Measurements from ENCODE around the gene ZNF281. TPM values are rescaled to one million over a fixed set of nuclear protein-coding genes. Genes with fewer than 3 reads are reported as not detected.
A peak's percentile ranks its signal among the peaks of the same experiment; 100 is the strongest.

Gene ZNF281
- total RNA-seq, 1 experiment from 2014 or later = 22.3 TPM

- H3K4me3 Mint-ChIP-seq (ENCODE audit: unreplicated experiment) = no peak overlapping the region
- peaks cover 75% of the 10 kb centered on the region for H3K4me1 Mint-ChIP-seq (ENCODE audit: insufficient read depth, unreplicated experiment)
- no peaks in the 10 kb centered on the region for H3K9me3 Mint-ChIP-seq (ENCODE audit: unreplicated experiment)
- intact Hi-C loops (cut with micrococcal nuclease) = loop anchor here (5.0 kb wide), 1 partner anchor 36 kb away; the partner anchor contains the start of gene ZNF281
- ChIA-PET CTCF (interaction anchor here (1.0 to 1.2 kb wide), 4 partner anchors 12 to 118 kb away, joined by 3 to 5 read pairs (median 4); no protein-coding TSS in a partner anchor), POLR2A (interaction anchor here (1.0 to 4.4 kb wide), 5 partner anchors 8 to 39 kb away, joined by 3 to 19 read pairs (median 6); no protein-coding TSS in a partner anchor)
- H3K27me3 Mint-ChIP-seq (ENCODE audit: insufficient read depth, unreplicated experiment) = no peaks in the 10 kb centered on the region
- DNase-seq (ENCODE audit: unreplicated experiment) = peak; percentile 45
- peak overlapping the region; percentile 79 for H3K27ac Mint-ChIP-seq (ENCODE audit: low read depth, unreplicated experiment)
- no peak for TF ChIP-seq CTCF (IDR thresholded peaks at IDR 0.05; ENCODE audit: unreplicated experiment)
- BruUV-seq (replicated peaks) = no TSS peak
- no peaks in the 10 kb centered on the region for H3K36me3 Mint-ChIP-seq (ENCODE audit: insufficient read depth, unreplicated experiment)
These were observed 33.3 kb downstream of the ZNF281 start for GRCh38 chr1:200376528-200376927.

- BruUV-seq (replicated peaks) = no TSS peak
- ChIA-PET POLR2A (interaction anchor here (1.4 to 4.5 kb wide), 2 partner anchors 10 to 11 kb away, joined by 6 to 16 read pairs; no protein-coding TSS in a partner anchor), CTCF (interaction anchor here (0.6 to 1.4 kb wide), 5 partner anchors 9 to 1603 kb away, joined by 3 to 5 read pairs (median 3); no protein-coding TSS in a partner anchor)
- Mint-ChIP-seq H3K4me1 (ENCODE audit: insufficient read depth, unreplicated experiment) (peaks cover 59% of the 10 kb centered on the region), H3K36me3 (ENCODE audit: insufficient read depth, unreplicated experiment) (peaks cover 5% of the 10 kb centered on the region), H3K4me3 (ENCODE audit: unreplicated experiment) (no peak overlapping the region), H3K27me3 (ENCODE audit: insufficient read depth, unreplicated experiment) (no peaks in the 10 kb centered on the region), H3K9me3 (ENCODE audit: unreplicated experiment) (no peaks in the 10 kb centered on the region), H3K27ac (ENCODE audit: low read depth, unreplicated experiment) (peak overlapping the region; percentile 43)
- DNase-seq (ENCODE audit: unreplicated experiment) = no peak
- TF ChIP-seq CTCF (IDR thresholded peaks at IDR 0.05; ENCODE audit: unreplicated experiment) = no peak
- intact Hi-C loops (cut with micrococcal nuclease) = loop anchor here (5.0 kb wide), 1 partner anchor 38 kb away; the partner anchor contains the start of gene ZNF281
These were observed 35.1 kb downstream of the ZNF281 start for GRCh38 chr1:200374569-200375295.

GRCh38 chr1:200373811-200374231, 36.0 kb downstream of the ZNF281 start:
- H3K27ac Mint-ChIP-seq (ENCODE audit: low read depth, unreplicated experiment) = peak overlapping the region; percentile 43

More at GRCh38 chr1:200373811-200374231, 36.0 kb downstream of the ZNF281 start:
- intact Hi-C loops (cut with micrococcal nuclease) = no loop called here
- TF ChIP-seq CTCF (IDR thresholded peaks at IDR 0.05; ENCODE audit: unreplicated experiment) = no peak
- Mint-ChIP-seq H3K9me3 (ENCODE audit: unreplicated experiment) (no peaks in the 10 kb centered on the region), H3K36me3 (ENCODE audit: insufficient read depth, unreplicated experiment) (peaks cover 6% of the 10 kb centered on the region), H3K4me1 (ENCODE audit: insufficient read depth, unreplicated experiment) (peaks cover 52% of the 10 kb centered on the region), H3K27me3 (ENCODE audit: insufficient read depth, unreplicated experiment) (no peaks in the 10 kb centered on the region), H3K4me3 (ENCODE audit: unreplicated experiment) (no peak overlapping the region)
- BruUV-seq (replicated peaks) = no TSS peak
- CTCF ChIA-PET = interaction anchor here (0.5 to 1.4 kb wide), 6 partner anchors 9 to 256 kb away, joined by 3 to 6 read pairs (median 4); no protein-coding TSS in a partner anchor
- POLR2A ChIA-PET = interaction anchor here (0.6 to 4.5 kb wide), 7 partner anchors 8 to 478 kb away, joined by 3 to 16 read pairs (median 4); no protein-coding TSS in a partner anchor
- no peak for DNase-seq (ENCODE audit: unreplicated experiment)

All from MCF 10A (cell line).